Measurements from ENCODE around the gene KCTD11. TPM values are rescaled to one million over a fixed set of nuclear protein-coding genes. Genes with fewer than 3 reads are reported as not detected.

KCTD11 gene
- total RNA-seq, 6 experiments from 2014 or later: 2.2 to 4.4 (median 2.9) TPM

DNA sequence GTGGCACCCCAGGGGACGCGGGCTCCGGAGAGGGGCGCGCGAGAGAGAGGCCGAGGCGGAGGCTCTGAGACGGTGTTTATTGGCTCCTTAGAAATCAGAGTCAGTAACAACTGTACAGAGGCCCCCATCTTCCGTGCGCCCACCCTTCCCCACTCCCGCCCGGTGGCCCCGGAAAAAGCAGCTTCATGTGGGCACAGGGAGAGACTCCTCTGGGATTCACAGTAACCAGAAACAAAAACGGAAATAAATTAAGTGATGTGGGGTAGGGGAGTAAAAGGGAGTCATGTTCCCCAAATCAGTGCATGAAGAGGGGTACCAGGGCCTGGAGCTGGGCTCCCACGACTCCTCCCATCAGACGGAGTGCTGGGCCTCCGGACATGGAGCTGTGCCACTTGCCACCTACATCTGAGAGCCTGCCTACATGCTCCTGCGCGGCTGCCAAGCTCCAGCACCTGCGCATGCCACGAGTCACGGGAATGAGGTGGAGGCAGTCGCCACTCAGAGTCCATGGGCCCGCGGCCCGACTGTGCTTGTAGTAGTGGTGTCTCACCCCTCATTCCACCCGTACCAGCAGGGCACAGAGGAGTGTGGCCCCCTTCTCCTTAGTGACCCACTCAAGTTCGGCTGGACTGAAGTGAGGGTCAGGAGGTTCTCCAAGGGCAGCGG lies 36.3 kb upstream of the KCTD11 start:
- Histone ChIP-seq H3K9me3 (no peaks in the 10 kb centered on the region), H3K4me1 (peaks cover 0 to 12% (median 6%) of the 10 kb centered on the region in 4 donors), H3K36me3 (peaks cover 0 to 49% (median 22%) of the 10 kb centered on the region in 4 donors), H3K4me3 (peak overlapping the region; percentile 72 to 95 (median 82)), H3K27ac (peak overlapping the region; percentile 84 to 96 (median 91)), H3K27me3 (no peaks in the 10 kb centered on the region)
- intact Hi-C loops (cut with DNase I): no loop called here
- 9% methylated on average over 17 of the region's 30 CpGs for WGBS (ENCODE audit: insufficient coverage, low coverage, low lambda C conversion rate, missing lambda C conversion rate)
- ATAC-seq (peak in 3 of 4 donors; percentile 8 to 17 (median 15)), DNase-seq (no peak)
- TF ChIP-seq, protein P1, sequence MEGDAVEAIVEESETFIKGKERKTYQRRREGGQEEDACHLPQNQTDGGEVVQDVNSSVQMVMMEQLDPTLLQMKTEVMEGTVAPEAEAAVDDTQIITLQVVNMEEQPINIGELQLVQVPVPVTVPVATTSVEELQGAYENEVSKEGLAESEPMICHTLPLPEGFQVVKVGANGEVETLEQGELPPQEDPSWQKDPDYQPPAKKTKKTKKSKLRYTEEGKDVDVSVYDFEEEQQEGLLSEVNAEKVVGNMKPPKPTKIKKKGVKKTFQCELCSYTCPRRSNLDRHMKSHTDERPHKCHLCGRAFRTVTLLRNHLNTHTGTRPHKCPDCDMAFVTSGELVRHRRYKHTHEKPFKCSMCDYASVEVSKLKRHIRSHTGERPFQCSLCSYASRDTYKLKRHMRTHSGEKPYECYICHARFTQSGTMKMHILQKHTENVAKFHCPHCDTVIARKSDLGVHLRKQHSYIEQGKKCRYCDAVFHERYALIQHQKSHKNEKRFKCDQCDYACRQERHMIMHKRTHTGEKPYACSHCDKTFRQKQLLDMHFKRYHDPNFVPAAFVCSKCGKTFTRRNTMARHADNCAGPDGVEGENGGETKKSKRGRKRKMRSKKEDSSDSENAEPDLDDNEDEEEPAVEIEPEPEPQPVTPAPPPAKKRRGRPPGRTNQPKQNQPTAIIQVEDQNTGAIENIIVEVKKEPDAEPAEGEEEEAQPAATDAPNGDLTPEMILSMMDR (IDR thresholded peaks at IDR 0.05): no peak
- no peak for TF ChIP-seq POLR2A (IDR thresholded peaks at IDR 0.05)

DNA sequence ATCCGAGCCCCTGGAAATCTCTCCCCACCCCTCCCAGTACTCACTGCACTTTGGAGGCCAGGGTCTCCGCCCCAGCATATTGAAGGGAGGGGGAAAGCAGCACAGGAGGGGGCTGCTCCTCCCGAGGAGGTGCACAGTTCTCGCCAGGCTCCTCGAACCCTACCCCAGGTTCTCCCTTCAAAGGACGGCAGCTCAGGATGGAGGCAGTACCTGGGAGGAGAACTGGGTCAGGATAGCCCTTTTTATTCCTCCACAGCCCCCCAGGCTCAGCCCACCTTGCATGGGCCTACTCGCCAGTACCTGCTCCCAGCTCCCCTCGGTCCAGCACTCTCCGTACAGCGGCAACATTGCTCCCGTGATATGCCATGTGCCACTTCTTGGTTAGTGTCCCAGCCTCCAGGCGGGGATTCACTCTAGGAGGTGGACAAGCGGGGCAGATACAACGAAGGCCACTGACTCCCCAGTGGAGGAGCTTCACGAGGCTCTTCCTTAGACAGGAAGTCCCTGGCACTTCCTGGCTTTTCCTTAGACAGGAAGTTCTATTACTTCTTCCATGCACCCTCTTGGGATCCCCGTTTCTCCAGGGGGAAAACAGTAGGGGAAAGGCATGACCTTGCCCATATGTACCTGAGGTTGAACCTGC lies 34.7 kb upstream of the KCTD11 start:
- no peak overlapping the region for H3K4me3 ChIP-seq
- intact Hi-C loops (cut with DNase I): no loop called here
- peaks cover 0 to 47% (median 15%) of the 10 kb centered on the region in 4 donors for H3K36me3 ChIP-seq
- peaks cover 0 to 12% (median 6%) of the 10 kb centered on the region in 4 donors for H3K4me1 ChIP-seq
- H3K9me3 ChIP-seq: no peaks in the 10 kb centered on the region
- DNase-seq (no peak), ATAC-seq (no peak)
- H3K27ac ChIP-seq: no peak overlapping the region
- H3K27me3 ChIP-seq: no peaks in the 10 kb centered on the region
- whole genome bisulfite sequencing (ENCODE audit: insufficient coverage, low coverage, low lambda C conversion rate, missing lambda C conversion rate): 86% methylated on average over 9 of the region's 16 CpGs
- TF ChIP-seq, protein P1 (IDR thresholded peaks at IDR 0.05): no peak
- no peak for TF ChIP-seq POLR2A (IDR thresholded peaks at IDR 0.05)

DNA sequence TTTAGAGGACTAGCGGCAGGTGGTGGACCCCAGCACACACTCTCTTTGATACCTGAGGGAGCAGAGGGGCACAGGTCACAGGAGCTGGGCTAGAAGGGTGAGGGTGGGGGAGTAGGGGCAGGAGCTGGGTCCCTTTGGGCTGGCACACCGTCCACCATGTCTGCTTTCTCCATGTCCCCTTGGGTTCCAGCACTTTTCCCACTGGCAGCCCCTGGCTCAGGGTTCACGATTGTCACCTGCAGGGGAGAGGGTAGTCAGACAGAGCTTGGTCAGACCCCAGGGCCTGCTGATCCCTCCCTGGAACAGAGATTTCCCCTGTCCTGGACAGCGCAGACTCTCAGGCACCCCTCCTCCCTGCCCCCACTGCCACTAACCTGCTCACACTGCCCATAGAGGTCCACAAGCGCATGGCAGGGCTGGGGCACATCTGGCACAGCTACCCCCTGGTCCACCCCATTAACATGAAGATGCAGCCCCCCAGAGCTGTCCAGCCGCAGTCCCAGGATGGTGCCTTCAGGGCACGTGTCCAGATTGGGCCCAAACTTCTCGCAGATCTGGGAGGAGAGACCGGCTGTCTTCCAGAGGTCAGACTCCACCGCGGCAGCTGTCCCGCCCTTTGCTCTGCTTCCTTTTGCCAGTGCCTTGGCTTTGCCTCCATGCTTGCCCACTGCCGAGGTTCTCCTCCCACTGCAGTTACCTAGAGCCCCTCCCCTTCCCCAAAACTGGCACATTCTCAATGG lies 33.7 kb upstream of the KCTD11 start:
- Histone ChIP-seq H3K4me1 (peaks cover 0 to 12% (median 6%) of the 10 kb centered on the region in 4 donors), H3K27me3 (no peaks in the 10 kb centered on the region), H3K27ac (no peak overlapping the region), H3K4me3 (no peak overlapping the region), H3K36me3 (peaks cover 0 to 48% (median 15%) of the 10 kb centered on the region in 4 donors), H3K9me3 (no peaks in the 10 kb centered on the region)
- TF ChIP-seq, protein P1 (IDR thresholded peaks at IDR 0.05): no peak
- TF ChIP-seq POLR2A (IDR thresholded peaks at IDR 0.05): no peak
- intact Hi-C loops (cut with DNase I): no loop called here
- ATAC-seq (no peak), DNase-seq (no peak)
- WGBS (ENCODE audit: insufficient coverage, low coverage, low lambda C conversion rate, missing lambda C conversion rate): no CpG with 5 or more reads among the region's 13 CpGs

DNA sequence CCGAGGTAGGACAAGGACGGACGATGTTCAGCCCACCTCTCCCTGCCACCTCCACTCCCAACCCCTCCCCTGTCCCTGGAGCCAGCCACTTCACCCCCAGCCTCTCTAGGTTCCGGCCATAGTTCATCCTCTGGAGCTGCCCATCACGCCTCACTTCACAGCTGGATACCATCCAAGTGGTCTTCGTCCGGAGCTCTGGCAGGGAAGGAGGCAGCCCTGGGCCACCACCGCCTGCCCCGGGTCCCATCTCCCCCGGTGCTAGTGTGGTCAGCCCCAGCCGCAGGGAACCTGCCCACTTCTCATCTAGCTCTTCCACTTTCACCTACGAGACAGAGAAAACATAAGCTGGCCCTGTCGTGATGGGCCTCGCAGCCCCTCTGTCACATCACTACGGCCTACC lies 30.5 kb upstream of the KCTD11 start:
- no peak for ATAC-seq
- intact Hi-C loops (cut with DNase I): no loop called here
- Histone ChIP-seq H3K4me3 (no peak overlapping the region), H3K36me3 (peaks cover 0 to 53% (median 16%) of the 10 kb centered on the region in 4 donors), H3K27me3 (no peaks in the 10 kb centered on the region), H3K4me1 (no peaks in the 10 kb centered on the region), H3K27ac (no peak overlapping the region), H3K9me3 (no peaks in the 10 kb centered on the region)
- TF ChIP-seq, protein P1 (IDR thresholded peaks at IDR 0.05): no peak
- TF ChIP-seq POLR2A (IDR thresholded peaks at IDR 0.05): no peak
- 87% methylated on average over 11 of the region's 15 CpGs for WGBS (ENCODE audit: insufficient coverage, low coverage, low lambda C conversion rate, missing lambda C conversion rate)
- DNase-seq: no peak
